HG03469 (cell line): Measurements from ENCODE around the gene KLHDC8B.

Experiments used
- ATAC-seq: cut with Tn5 transposase; IDR thresholded peaks from one replicate; pipeline ENCODE4 v1.9.1; 2021; ENCODE audit warnings: mild to moderate bottlenecking, moderate library complexity, moderate number of reproducible peaks; ENCODE audit not compliant: unreplicated experiment

Gene KLHDC8B

DNA sequence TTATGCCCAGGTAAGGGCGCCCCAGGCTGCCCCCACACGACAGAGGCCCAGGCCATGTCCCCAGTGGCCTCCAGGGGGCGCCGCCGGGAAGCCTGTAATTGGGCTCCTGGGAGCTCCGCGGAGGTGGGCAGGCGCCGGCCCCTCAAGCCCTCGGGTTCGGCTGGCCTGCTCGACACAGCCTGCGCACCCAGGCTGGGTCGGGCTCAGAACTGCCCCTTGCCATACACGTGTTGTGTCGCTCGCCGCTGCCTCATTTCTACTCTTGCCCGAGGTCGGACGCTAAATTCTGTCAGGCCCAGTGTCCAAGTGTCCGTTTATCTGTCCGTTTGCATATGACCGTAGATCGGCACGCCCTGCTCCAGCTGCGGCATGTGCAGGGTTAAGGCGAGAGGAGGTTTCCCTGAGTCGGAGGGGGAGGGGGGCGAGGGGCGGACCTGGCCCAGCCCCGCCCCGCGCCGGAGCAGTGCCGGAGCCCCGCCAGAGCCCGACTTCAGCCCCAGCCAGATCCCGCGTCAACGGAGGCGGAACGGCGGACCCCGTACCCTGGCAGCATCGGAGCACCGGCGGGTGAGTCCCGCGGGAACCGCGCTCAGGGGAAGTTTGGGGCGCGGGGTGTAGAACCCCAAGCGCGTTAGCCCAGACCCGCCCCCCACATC is at the start of gene KLHDC8B:
TSS of gene KLHDC8B (plus strand) at position 480 of the 656 bp plus-strand sequence. CDS start 1,172 bp downstream, outside the sequence.
- no peak for ATAC-seq

GRCh38 chr3:49122022-49122421 is 49.4 kb upstream of the KLHDC8B start:
- no peak for ATAC-seq

DNA sequence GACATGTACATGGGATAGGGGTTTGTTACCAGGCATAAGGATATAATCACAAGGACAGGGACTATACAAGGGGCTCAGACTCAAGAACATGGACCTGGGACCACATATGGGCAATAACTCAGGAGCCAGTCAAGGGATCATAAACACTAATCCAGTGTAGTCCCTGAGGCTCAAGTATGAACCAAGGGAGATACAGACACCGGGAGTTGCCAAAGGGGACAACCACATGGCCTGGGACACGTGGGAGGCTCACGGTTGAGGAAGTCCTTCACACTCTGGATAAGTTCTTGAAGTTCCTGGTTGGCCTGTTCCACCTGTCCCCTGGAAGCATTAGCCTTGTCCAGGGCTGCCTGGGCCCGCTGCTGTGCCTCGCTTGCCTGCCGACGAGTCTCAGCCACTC is 48.9 kb upstream of the KLHDC8B start:
- ATAC-seq = no peak

DNA sequence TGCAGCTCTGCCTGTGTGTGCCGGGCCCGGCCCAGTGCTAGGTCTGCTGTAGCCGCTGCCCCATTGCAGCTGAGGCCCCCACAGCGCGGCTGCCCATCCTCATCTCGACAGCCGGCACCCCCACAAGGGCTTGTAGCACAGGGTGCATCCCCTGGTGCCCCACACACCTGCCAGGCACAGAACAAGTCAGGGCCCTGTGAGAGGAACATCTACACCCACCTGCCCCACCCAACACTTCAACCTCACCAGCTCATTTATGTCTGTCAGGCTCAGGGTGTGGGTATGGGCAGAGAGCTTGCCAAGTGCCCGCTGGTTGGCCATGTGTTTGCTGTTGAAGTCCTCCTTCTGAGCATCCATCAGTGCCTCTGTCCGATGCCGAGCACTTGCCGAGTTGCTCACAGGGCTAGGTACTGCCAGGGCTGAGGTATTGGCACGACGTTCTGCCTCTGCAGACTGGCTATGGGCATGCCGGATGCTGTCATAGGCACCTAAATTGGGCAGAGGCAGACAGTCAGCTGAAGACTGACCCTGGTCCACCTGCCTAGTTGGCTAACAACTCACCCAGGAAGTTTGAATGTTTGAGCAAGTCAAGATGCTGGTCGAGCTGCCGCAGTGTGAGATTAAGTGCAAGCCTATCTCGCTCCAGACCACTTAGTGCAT is 48.4 kb upstream of the KLHDC8B start:
- no peak for ATAC-seq

DNA sequence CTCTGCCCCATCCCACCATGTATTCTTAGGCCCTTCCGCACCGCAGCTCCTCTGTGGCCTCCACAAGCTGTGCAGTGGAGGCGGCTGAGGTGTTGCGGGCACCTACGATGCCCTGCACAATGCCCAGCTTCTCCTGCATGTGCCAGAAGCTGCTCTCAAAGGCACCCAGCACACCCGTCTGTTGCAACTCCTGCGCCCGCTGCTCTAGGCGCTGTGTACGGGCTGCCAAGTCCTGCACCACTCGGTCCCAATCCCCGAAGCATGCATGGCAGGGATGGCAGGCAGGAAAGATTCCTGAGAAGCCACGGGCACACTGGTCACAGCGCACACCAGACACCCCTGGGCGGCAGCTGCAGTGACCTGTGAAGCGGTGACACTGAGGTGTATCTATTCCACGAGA is 47.7 kb upstream of the KLHDC8B start:
- ATAC-seq = no peak

GRCh38 chr3:49124203-49124602 is 47.2 kb upstream of the KLHDC8B start:
- ATAC-seq = no peak

- no peak for ATAC-seq
Measured at GRCh38 chr3:49124991-49125670, 46.3 kb upstream of the KLHDC8B start.

DNA sequence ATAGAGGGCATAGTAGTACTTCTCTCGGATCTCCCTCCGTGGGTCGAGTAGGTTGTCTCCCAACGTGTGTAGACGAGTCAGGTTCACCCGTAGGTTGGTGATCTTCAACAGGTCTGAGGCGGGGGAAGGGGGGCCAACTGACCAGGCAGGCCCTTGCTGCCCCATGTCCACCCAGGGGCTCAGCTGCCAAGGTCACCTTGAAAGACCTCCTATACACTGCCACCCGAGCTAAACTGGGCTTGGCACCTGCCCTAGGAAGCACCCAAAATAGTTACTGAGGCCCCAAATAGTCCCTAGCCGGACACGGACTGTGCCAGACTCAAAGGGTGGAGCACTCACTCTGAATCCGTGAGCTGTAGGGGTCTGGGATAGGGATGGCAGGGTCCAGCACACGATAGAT is 40.4 kb upstream of the KLHDC8B start:
- ATAC-seq = no peak

GRCh38 chr3:49131576-49131975 is 39.8 kb upstream of the KLHDC8B start:
- ATAC-seq = no peak

DNA sequence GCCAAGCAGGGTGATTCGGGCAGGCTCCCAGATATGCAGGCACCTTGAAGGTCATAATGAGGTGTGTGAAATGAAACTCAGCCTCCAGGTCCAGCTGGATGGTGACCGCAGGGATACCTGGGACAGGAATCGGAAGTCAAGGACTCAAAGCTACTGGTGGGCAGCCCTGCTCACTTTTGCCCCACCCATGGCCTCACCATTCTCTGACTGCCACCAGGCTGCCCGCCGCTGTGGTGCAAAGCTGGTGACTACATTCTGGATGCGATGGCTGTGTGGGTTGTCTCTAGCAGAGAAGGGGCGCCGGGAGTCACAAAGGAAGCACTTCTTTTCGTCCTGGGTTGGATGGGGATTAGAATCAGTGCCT is 39.3 kb upstream of the KLHDC8B start:
- ATAC-seq = no peak

GRCh38 chr3:49132437-49133225 is 38.8 kb upstream of the KLHDC8B start, which contains the start of gene LAMB2:
TSS of gene LAMB2 (minus strand) at chr3:49133050. CDS start at chr3:49132867, 183 bp downstream.
- ATAC-seq = no peak

DNA sequence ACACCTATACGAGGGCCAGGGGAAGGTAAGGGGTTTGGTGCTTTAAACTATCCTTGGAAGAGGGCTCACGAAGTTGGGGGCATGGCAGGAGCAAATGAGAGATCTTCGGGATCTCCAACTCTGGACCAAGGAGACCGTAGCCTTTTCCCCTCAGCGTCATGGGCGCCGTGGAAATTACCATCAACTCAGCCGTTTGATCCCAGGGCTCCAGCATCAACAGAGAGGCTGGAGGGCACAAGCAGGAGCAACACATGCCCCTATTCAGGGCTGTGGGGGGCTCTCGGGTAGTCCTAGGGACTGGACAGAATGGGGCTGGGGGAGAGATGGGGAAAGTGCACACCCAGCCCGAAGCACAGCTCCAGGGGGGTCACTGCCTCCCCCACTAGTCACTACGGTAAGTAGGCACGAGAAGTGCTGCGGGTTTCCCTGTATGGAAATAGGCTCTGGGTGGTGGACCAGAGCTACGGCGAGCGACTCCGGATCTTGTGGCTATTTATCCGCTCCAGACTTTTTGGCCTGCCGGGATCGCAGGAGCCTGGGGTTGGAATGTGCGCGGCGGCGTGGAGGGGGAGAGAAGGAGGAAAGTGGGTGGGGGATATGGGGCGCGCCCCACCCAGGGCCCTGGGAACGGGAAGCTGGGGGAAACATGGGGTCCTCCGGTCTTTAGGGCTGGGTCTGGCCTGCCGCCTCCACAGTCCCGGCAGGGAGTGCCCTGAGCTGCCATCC is 38.0 kb upstream of the KLHDC8B start:
- no peak for ATAC-seq

GRCh38 chr3:49134471-49135265 is 36.7 kb upstream of the KLHDC8B start:
- ATAC-seq = no peak

- ATAC-seq = no peak
Measured at GRCh38 chr3:49135499-49135898, 35.9 kb upstream of the KLHDC8B start.

GRCh38 chr3:49140080-49140479 is 31.3 kb upstream of the KLHDC8B start:
- no peak for ATAC-seq

- ATAC-seq = no peak
Measured at GRCh38 chr3:49148159-49148558, 23.2 kb upstream of the KLHDC8B start.

- no peak for ATAC-seq
Measured at GRCh38 chr3:49151610-49152009, 19.8 kb upstream of the KLHDC8B start.

DNA sequence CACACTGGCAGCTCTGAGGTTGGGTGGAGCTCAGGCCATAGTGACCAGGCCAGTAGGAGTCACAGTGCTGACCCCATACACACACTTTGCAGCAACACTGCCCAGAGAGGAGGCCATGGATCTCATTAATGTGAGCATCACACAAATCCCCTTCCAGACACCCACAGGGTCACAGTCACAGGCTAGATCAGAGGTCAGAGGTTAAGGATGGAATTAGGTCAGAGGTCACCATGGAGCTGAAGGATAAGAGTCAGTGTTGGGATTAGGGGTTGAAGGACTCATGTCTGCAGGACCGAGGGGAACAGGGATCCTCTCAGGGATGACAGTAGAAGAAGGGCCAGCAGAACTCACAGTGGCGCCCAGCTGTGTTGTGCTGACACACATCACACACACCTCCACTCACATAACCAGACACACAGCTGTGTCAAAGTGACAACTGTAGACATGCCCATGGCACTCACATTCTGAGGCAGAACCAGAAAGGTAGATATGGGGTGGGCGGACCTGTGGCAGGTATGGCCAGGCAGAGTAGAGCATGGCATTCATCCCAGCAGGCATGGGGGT is 18.0 kb upstream of the KLHDC8B start:
- ATAC-seq = no peak

DNA sequence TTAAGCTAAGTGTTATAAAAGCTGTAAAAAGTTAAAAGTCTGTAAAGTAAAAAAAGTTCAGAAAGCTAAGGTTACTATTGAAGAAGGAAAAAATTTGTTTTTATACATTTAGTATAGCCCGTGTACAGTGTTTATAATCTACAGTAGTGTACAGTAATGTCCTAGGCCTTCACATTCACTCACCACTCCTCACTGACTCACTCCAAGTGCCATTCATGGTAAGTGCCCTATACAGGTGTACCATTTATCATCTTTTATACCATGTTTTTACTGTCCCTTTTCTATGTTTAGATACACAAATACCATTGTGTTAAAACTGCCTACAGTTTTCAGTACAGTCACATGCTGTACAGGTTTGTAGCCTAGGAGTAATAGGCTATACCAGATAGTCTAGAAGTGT is 14.1 kb upstream of the KLHDC8B start:
- no peak for ATAC-seq
